ENCODE results near the gene KITLG.
"Not testable (repeated sequence)": the region's sequence is repeated elsewhere in the genome, so short reads cannot be mapped to it uniquely, and the experiment has no call there.

Gene KITLG

GRCh38 chr12:88472248-88472647 is 108.0 kb downstream of the KITLG start:
- DNase-seq = no peak

DNA sequence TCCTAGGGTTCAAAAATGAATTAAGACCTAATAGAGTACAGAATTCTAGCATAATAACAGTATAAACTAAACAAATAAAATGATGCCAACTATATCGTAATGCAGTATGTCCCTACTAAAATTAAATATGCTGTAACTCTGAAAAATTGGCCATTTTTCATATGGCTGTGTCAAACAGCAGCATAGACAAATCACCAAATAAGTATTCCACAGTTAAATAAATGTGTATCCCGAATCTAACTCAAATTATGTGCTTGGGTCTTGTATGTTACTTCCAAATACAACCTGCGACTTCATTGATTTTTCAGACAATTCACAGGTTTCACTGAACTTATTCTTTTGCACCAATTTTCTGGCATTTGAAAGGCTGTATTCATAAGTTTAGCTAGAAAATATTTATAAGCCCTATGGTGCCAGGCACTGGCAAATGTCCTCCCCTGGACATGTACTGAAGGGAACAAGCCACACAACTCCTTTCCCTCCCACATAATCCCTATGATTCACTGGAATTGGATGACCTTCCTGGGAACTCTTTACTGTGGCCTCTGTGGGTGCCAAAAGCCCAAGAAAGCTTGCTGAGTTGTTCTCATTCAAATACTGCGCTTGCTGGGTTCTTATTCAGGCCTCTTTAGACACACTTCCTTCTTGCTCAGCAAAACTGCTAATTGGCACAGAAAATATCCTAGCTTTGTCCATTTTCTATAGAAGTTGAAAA is 108.8 kb downstream of the KITLG start:
- peak; percentile 50 for DNase-seq

- DNase-seq = no peak
Measured at GRCh38 chr12:88469154-88469553, 111.1 kb downstream of the KITLG start.

DNA sequence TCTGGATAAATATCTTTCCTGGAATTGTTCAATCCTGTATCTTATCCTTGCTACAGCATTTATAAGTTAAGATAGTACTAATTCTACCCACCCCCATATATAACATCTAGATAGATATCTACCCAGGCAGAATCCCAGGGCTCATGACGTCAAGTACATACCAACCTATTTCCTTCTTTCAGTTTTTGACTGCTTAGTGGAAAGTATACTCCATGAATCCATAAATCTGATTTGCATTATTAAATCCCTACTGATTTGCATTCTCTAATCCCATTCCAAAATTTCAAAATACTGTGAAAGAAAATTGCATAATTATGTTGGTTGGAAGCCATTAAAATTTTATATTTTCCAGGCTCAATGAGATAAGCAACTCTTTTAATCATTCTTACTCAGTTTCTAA is 111.7 kb downstream of the KITLG start:
- DNase-seq = no peak

DNA sequence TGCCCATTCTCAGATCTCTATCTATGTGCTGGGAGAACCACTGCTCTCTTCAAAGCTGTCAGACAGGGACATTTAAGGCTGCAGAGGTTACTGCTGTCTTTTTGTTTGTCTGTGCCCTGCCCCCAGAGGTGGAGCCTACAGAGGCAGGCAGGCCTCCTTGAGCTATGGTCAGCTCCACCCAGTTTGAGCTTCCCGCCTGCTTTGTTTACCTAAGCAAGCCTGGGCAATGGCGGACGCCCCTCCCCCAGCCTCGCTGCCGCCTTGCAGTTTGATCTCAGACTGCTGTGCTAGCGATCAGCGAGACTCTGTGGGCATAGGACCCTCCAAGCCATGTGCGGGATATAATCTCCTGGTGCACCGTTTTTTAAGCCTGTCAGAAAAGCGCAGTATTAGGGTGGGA is 113.6 kb downstream of the KITLG start:
- DNase-seq = not testable (repeated sequence)

DNA sequence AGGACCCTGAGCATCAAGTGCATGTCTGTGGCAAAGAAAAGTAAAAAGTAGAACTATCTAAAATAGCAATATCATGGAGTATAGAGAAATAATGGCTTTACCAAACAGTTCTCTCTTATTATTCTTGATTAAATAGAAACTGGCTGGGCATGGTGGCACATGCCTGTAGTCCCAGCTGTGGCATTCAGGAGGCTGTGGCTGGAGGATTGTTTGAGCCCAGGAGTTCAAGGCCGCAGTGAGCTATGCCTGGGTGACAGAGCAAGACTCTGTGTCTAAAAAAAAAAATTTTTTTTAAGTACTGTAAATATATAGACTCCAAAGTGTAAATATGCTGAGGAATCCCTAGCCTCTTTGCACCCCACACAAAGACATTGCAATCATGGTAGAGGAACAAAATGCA is 121.9 kb downstream of the KITLG start:
- DNase-seq = no peak

DNA sequence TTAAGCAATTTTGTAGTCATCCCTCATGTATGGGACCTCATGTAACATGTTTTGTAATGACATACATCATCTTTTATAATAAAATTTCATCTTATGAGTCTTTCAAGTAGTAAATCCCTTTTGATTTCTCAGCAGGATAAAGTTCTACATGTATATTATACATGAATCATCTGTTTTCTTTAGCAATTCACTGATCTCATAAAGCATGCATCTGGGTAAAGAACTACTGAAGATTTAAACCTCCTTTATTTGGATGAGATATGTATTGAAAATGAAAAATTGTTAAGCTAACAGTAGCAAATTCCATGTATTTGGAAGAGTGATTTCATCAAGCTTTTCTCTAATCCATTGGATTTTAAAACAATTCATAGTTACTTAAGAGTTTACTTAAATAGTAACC is 126.9 kb downstream of the KITLG start:
- DNase-seq = no peak

- DNase-seq = no peak
Measured at GRCh38 chr12:88451205-88451604, 129.1 kb downstream of the KITLG start.

GRCh38 chr12:88450136-88450535 is 130.1 kb downstream of the KITLG start:
- DNase-seq = no peak

DNA sequence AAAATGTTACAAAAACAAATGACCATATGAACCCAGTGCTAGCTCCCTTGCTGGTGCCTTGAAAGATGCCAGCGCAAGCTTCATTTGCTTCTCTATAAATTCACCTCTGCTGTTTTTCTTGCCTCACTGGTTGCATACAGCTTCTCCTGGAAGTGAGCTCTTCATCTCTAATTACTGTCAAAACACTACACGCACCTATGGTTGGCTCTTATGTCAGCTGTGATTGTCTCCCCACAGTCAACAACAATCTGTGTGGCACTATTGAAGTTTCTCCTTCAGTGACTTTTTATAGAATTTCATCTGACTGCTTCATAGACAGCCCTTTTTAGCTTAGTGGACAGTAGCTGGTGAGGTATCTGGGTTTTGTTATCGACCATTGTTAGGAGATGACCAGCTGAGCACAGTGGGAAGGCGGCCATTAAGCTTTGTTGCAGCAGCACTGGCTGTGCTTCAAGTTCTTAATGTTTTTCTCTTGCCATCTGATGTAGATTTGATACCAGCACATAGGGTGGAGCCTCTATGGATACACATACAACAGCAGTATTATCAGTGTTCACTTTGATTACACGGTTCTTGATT is 131.8 kb downstream of the KITLG start:
- DNase-seq = no peak

DNA sequence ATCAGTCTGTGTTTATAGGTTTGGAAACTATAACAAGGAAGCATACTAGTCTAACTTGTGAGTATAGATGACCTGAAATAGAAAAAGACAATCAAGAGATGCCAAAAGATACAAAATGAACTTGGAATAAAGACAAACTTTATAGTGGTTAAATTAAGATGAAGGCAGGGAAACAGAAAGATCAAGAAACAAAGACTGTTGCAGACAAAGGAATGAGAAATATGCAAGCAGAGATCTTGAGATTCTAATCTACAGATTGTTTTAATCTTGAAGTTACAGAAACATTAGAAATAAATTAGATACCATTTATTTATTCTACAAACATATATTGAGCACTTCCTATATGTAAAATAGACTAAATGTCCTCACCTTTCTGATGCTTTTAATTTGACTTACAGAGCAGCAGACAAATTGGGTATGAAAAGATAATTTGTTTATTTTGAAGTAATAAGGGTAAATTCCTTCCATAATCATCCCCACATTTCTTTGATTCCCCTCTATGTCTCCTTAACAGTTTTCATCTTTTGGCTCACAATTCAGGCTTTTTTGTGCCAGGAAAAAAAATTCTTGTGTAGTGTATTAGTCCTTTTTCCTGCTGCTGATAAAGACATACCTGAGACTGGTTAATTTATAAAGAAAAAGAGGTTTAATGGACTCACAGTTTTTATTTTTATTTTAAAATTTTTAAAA is 134.4 kb downstream of the KITLG start:
- no peak for DNase-seq

DNA sequence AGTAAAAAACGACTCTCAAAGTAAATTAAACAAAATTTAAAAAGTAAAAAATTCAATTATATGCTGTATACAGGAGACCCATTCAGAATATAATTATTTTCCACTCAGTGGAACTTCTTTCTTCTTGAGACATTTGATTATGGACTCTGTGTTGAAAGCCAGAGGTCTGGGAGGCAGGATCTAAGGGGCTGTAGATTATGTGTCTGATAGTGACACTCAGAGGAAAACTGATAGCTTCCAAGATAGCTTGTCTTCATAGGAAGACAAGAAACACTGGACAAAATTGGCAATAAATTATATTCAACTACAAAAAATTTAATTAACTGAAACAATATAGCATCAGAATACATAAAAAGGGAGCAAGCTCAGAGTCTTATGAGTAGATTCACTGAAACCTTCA is 135.8 kb downstream of the KITLG start:
- no peak for DNase-seq

All from right forelimb (tissue), 1 donor.